K562 treated with DMSO at 1 percent for 12 hours (cell line): ENCODE data around the gene PARP8. TPM values are rescaled to one million over a fixed set of nuclear protein-coding genes. Genes with fewer than 3 reads are reported as not detected.

Source experiments
- total RNA-seq: library from RNA; unstranded; fragments of 300-600 nt; gene quantifications from 2 replicates; pipeline ENCODE4 v1.2.3, GENCODE V29; 2022; ENCODE audit not compliant: insufficient read depth

PARP8 gene, protein sequence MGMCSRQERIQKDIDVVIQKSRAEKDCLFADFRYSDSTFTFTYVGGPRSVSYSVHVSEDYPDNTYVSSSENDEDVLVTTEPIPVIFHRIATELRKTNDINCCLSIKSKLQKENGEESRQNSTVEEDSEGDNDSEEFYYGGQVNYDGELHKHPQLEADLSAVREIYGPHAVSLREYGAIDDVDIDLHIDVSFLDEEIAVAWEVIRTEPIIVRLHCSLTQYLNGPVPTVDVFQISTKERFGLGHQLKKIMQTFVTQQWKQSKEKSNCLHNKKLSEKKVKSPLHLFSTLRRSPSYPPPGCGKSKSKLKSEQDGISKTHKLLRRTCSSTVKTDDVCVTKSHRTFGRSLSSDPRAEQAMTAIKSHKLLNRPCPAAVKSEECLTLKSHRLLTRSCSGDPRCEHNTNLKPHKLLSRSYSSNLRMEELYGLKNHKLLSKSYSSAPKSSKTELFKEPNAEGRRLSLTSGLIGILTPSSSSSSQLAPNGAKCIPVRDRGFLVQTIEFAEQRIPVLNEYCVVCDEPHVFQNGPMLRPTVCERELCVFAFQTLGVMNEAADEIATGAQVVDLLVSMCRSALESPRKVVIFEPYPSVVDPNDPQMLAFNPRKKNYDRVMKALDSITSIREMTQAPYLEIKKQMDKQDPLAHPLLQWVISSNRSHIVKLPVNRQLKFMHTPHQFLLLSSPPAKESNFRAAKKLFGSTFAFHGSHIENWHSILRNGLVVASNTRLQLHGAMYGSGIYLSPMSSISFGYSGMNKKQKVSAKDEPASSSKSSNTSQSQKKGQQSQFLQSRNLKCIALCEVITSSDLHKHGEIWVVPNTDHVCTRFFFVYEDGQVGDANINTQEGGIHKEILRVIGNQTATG
- total RNA-seq: not detected in 2 replicates

DNA sequence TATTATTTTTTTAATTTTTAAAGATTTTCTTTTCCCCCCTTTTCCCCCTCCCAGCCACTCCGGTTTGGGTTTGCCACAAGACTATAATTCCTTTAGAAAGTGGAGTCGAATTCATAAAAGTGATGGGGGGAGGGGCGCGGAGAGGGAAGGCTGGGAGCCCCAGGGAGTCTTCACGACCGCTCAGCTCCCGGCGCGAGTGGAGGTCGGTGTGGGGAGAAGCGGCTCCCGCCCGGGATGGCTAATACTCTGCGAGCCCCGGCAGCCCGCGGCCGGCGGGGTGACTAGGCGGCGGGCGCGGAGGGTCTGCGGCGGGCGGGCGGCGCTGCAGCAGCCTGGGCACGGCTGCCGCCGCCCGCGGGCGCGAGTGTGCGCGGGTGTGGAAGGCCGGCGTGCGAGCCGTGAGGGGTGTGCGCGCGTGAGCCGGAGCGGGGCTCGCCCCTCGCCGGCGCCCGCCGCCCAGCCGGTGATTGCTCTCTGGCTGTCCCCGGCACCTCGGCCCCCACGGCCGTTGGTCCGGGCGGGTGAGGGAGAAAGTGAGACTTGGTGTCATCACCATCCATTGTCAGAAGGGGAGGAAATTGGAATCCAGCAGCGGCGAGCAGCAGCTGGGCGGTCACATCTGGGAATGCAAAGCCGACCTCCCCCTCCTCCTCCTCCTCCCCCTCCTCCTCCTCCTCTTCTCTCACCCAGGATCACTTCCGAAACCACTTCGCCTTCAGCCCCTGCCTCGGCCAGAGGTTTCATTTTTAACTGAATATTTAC lies at the start of gene PARP8:
TSS of gene PARP8 (plus strand) at position 377 of the 762 bp plus-strand sequence. CDS start 459 bp downstream, outside the sequence.

Other genes with a start within 250 kb of the PARP8 start
- gene EMB, start 225.3 kb upstream of the PARP8 start, total RNA-seq: not detected in 2 replicates